Embryonic facial prominence (tissue), 1 donor: ENCODE results near the gene DLG5.
"Not testable (repeated sequence)": the region's sequence is repeated elsewhere in the genome, so short reads cannot be mapped to it uniquely, and the experiment has no call there.

ENCODE experiments used
- DNase-seq: peaks from one replicate; pipeline ENCODE4 v3.0.0-alpha.2; 2016; ENCODE audit errors: extremely low spot score

The DLG5 gene

GRCh38 chr10:77768039-77768438, 158.5 kb downstream of the DLG5 start:
- no peak for DNase-seq

- DNase-seq, result no peak
Measured at GRCh38 chr10:77763453-77764430, 162.8 kb downstream of the DLG5 start.

GRCh38 chr10:77758406-77758805, 168.1 kb downstream of the DLG5 start:
- DNase-seq, result not testable (repeated sequence)

GRCh38 chr10:77756319-77757232, 170.0 kb downstream of the DLG5 start:
- DNase-seq, result no peak

- no peak for DNase-seq
Measured at GRCh38 chr10:77746047-77746707, 180.4 kb downstream of the DLG5 start.

GRCh38 chr10:77744245-77744644, 182.3 kb downstream of the DLG5 start:
- DNase-seq, result no peak

- no peak for DNase-seq
Measured at GRCh38 chr10:77742172-77742571, 184.4 kb downstream of the DLG5 start.

- no peak for DNase-seq
Measured at GRCh38 chr10:77741746-77742145, 184.8 kb downstream of the DLG5 start.
